WTC11 (cell line): Measurements from ENCODE around the gene ACBD6. TPM values are rescaled to one million over a fixed set of nuclear protein-coding genes. Genes with fewer than 3 reads are reported as not detected.

ENCODE experiments used
- ATAC-seq: fragments of 200-7000 bp; cut with Tn5 transposase; 2 replicates; pipeline ENCODE4 v1.10.0; 2021; ENCODE audit warnings: mild to moderate bottlenecking, moderate library complexity
- CTCF ChIA-PET: fragments of 300-600 bp; sonication (Branson Sonifier 250); formaldehyde crosslinking; loops from one replicate; lab custom pipeline; 2021; ENCODE audit warnings: antibody characterized with exemption; lab: Charles Lee
- POLR2A ChIA-PET: fragments of 350-600 bp; sonication (Branson Sonifier 250); formaldehyde crosslinking; loops from one replicate; lab custom pipeline; 2021; ENCODE audit warnings: antibody characterized with exemption; lab: Charles Lee
- DNase-seq: peaks from one replicate; pipeline ENCODE4 v3.0.0; 2021; ENCODE audit warnings: low spot score
- H3K27ac Mint-ChIP-seq: 2 replicates; pipeline ENCODE4 v1.8.0; 2021; ENCODE audit warnings: mixed read lengths
- H3K27me3 Mint-ChIP-seq: 2 replicates; pipeline ENCODE4 v1.8.0; 2021; ENCODE audit warnings: low read depth, mild to moderate bottlenecking, moderate library complexity, mixed read lengths
- H3K36me3 Mint-ChIP-seq: 2 replicates; pipeline ENCODE4 v1.8.0; 2021; ENCODE audit warnings: mixed read lengths
- H3K4me1 Mint-ChIP-seq: 2 replicates; pipeline ENCODE4 v1.8.0; 2022; ENCODE audit warnings: mixed read lengths
- H3K4me3 Mint-ChIP-seq: 2 replicates; pipeline ENCODE4 v1.8.0; 2021; ENCODE audit warnings: mild to moderate bottlenecking, moderate library complexity, mixed read lengths
- H3K9me3 Mint-ChIP-seq: 2 replicates; pipeline ENCODE4 v1.8.0; 2021; ENCODE audit warnings: mixed read lengths
- ATF6 ChIP-seq: sonication (generic); formaldehyde crosslinking; IDR thresholded peaks from 2 replicates; pipeline ENCODE4 v1.8.1; 2023; ENCODE audit warnings: mild to moderate bottlenecking, missing genetic modification reagents
- CDX4 ChIP-seq: fragments of 250-450 bp; sonication (Bioruptor Pico); IDR thresholded peaks from 2 replicates; pipeline ENCODE4 v1.9.0; 2021; ENCODE audit warnings: moderate library complexity, mild to moderate bottlenecking, inconsistent platforms, borderline replicate concordance
- CREB1 ChIP-seq: sonication (generic); formaldehyde crosslinking; IDR thresholded peaks from 2 replicates; pipeline ENCODE4 v1.8.0; 2023; ENCODE audit warnings: mild to moderate bottlenecking, missing genetic modification reagents
- CTCF ChIP-seq: fragments of 200-600 bp; IDR thresholded peaks from 2 replicates; pipeline ENCODE4 v1.8.0; 2022; ENCODE audit warnings: antibody characterized with exemption
- E2F1 ChIP-seq: sonication (generic); formaldehyde crosslinking; IDR thresholded peaks from 2 replicates; pipeline ENCODE4 v1.8.0; 2022; ENCODE audit warnings: mild to moderate bottlenecking, missing genetic modification reagents
- ELF4 ChIP-seq: sonication (generic); formaldehyde crosslinking; IDR thresholded peaks from 2 replicates; pipeline ENCODE4 v1.8.1; 2022; ENCODE audit warnings: low read depth, mild to moderate bottlenecking, moderate library complexity, missing genetic modification reagents
- ETV6 ChIP-seq: sonication (generic); formaldehyde crosslinking; IDR thresholded peaks from 2 replicates; pipeline ENCODE4 v1.8.1; 2022; ENCODE audit warnings: mild to moderate bottlenecking, missing genetic modification reagents
- GRHL2 ChIP-seq: fragments of 250-450 bp; sonication (Bioruptor Pico); IDR thresholded peaks from 2 replicates; pipeline ENCODE4 v1.8.0; 2022; ENCODE audit warnings: mild to moderate bottlenecking, moderate library complexity; ENCODE audit not compliant: insufficient replicate concordance, severe bottlenecking
- MXD4 ChIP-seq: fragments of 250-450 bp; sonication (Bioruptor Pico); IDR thresholded peaks from 2 replicates; pipeline ENCODE4 v1.8.0; 2021; ENCODE audit warnings: mild to moderate bottlenecking, moderate library complexity, borderline replicate concordance
- NFE2L1 ChIP-seq: sonication (generic); formaldehyde crosslinking; IDR thresholded peaks from 2 replicates; pipeline ENCODE4 v1.8.1; 2023; ENCODE audit warnings: missing genetic modification reagents
- NR3C1 ChIP-seq: sonication (generic); formaldehyde crosslinking; conservative IDR thresholded peaks from 2 replicates; pipeline ENCODE4 v1.8.1; 2023; ENCODE audit warnings: low read depth, mild to moderate bottlenecking, missing genetic modification reagents
- PREB ChIP-seq: sonication (generic); formaldehyde crosslinking; IDR thresholded peaks from 2 replicates; pipeline ENCODE4 v1.8.1; 2022; ENCODE audit warnings: mild to moderate bottlenecking, missing genetic modification reagents, moderate library complexity, borderline replicate concordance
- SMAD4 ChIP-seq: sonication (generic); formaldehyde crosslinking; IDR thresholded peaks from 2 replicates; pipeline ENCODE4 v1.8.0; 2022; ENCODE audit warnings: mild to moderate bottlenecking, missing genetic modification reagents
- ZBTB43 ChIP-seq: sonication (generic); formaldehyde crosslinking; IDR thresholded peaks from 2 replicates; pipeline ENCODE4 v1.8.1; 2023; ENCODE audit warnings: mild to moderate bottlenecking, missing genetic modification reagents
- ZNF671 ChIP-seq: fragments of 250-450 bp; sonication (Bioruptor Pico); IDR thresholded peaks from 2 replicates; pipeline ENCODE4 v1.8.0; 2021; ENCODE audit warnings: mild to moderate bottlenecking
- total RNA-seq: library from RNA; stranded (reverse); gene quantifications from 3 replicates; pipeline ENCODE4 v1.2.3, GENCODE V29; 2021
- TF ChIP-seq, protein P1 (sequence below): sonication (generic); formaldehyde crosslinking; IDR thresholded peaks from 2 replicates; pipeline ENCODE4 v1.8.0; 2022; ENCODE audit warnings: mild to moderate bottlenecking, missing genetic modification reagents
- TF ChIP-seq, protein P2 (sequence below): sonication (generic); formaldehyde crosslinking; IDR thresholded peaks from 2 replicates; pipeline ENCODE4 v1.8.1; 2023; ENCODE audit warnings: mild to moderate bottlenecking, missing genetic modification reagents, borderline replicate concordance
- TF ChIP-seq, protein P3 (sequence below): fragments of 250-450 bp; sonication (Bioruptor Pico); IDR thresholded peaks from 2 replicates; pipeline ENCODE4 v1.8.0; 2021; ENCODE audit warnings: mild to moderate bottlenecking

Gene ACBD6
- total RNA-seq, 1 experiment from 2014 or later = 53.5 TPM

DNA sequence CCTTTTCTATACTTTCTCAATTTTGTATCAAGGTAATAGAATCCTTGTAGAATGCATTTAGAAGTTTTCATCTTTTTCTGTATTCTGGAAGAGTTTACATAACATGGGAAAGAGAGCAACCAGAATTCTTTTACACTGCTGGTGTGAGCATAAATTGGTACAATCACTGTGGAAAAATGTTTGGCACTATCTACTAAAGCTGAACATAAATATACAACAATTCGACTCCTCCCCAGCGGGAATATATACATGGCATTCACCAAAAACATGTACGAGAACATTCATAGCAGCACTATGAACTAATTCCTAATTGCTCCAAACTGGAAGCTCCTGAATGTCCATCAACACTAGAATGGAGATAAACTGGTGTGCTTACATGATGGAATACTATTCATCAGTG lies 1.8 kb upstream of the ACBD6 start:
- CTCF ChIA-PET = no interaction called here
- H3K4me1 Mint-ChIP-seq = peaks cover 22% of the 10 kb centered on the region
- DNase-seq = no peak
- peaks cover 17% of the 10 kb centered on the region for H3K9me3 Mint-ChIP-seq
- peaks cover 23% of the 10 kb centered on the region for H3K36me3 Mint-ChIP-seq
- H3K4me3 Mint-ChIP-seq = no peak overlapping the region
- POLR2A ChIA-PET = no interaction called here
- peaks cover 16% of the 10 kb centered on the region for H3K27me3 Mint-ChIP-seq
- ATAC-seq = no peak
- no peak overlapping the region for H3K27ac Mint-ChIP-seq
- TF ChIP-seq E2F1 = no peak
- TF ChIP-seq, all 79 proteins: peak for 0

DNA sequence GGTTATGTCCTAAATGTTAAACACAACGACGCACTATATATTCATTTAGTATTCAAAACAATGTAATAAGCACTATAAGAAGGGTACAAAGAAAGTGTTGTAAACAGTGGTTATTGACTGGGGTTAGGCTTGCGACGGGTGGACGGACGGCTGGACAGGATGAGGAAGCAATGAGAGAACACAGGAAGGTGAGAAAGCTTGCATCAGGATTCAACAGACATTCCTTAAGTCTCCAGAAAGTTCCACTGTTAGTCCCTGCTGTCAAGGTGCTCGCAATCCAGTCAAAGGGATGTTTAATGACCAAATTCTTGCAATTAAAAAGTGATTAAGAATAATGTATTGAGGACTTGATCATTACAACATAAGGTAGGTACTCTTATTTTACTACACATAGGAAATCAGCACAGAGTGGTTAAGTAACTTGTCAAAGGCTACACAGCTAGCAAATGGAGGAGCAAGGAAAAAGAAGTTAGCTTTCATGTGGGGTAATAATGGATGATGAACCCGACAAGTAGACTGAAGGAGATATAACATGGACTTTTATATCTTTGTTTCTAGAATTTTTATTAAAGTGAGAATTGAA lies 994 bp upstream of the ACBD6 start:
- CTCF ChIA-PET = interaction anchor here (1.4 to 3.0 kb wide), 2 partner anchors 12 to 18 kb away, joined by 3 to 21 read pairs; no protein-coding TSS in a partner anchor
- H3K36me3 Mint-ChIP-seq = peaks cover 23% of the 10 kb centered on the region
- ATAC-seq = no peak
- TF ChIP-seq MXD4 (no peak), PREB (CRISPR knock-in tag) (no peak), ZBTB43 (no peak), ETV6 (CRISPR knock-in tag) (no peak), CDX4 (no peak), ZNF671 (no peak), ELF4 (CRISPR knock-in tag) (no peak), SMAD4 (CRISPR knock-in tag) (no peak), CREB1 (CRISPR knock-in tag) (no peak), NR3C1 (no peak), GRHL2 (CRISPR knock-in tag) (no peak), CTCF (no peak), NFE2L1 (CRISPR knock-in tag) (no peak), ATF6 (CRISPR knock-in tag) (no peak)
- TF ChIP-seq, protein P1, sequence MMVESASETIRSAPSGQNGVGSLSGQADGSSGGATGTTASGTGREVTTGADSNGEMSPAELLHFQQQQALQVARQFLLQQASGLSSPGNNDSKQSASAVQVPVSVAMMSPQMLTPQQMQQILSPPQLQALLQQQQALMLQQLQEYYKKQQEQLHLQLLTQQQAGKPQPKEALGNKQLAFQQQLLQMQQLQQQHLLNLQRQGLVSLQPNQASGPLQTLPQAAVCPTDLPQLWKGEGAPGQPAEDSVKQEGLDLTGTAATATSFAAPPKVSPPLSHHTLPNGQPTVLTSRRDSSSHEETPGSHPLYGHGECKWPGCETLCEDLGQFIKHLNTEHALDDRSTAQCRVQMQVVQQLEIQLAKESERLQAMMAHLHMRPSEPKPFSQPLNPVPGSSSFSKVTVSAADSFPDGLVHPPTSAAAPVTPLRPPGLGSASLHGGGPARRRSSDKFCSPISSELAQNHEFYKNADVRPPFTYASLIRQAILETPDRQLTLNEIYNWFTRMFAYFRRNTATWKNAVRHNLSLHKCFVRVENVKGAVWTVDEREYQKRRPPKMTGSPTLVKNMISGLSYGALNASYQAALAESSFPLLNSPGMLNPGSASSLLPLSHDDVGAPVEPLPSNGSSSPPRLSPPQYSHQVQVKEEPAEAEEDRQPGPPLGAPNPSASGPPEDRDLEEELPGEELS (CRISPR knock-in tag) = no peak
- TF ChIP-seq, protein P2, sequence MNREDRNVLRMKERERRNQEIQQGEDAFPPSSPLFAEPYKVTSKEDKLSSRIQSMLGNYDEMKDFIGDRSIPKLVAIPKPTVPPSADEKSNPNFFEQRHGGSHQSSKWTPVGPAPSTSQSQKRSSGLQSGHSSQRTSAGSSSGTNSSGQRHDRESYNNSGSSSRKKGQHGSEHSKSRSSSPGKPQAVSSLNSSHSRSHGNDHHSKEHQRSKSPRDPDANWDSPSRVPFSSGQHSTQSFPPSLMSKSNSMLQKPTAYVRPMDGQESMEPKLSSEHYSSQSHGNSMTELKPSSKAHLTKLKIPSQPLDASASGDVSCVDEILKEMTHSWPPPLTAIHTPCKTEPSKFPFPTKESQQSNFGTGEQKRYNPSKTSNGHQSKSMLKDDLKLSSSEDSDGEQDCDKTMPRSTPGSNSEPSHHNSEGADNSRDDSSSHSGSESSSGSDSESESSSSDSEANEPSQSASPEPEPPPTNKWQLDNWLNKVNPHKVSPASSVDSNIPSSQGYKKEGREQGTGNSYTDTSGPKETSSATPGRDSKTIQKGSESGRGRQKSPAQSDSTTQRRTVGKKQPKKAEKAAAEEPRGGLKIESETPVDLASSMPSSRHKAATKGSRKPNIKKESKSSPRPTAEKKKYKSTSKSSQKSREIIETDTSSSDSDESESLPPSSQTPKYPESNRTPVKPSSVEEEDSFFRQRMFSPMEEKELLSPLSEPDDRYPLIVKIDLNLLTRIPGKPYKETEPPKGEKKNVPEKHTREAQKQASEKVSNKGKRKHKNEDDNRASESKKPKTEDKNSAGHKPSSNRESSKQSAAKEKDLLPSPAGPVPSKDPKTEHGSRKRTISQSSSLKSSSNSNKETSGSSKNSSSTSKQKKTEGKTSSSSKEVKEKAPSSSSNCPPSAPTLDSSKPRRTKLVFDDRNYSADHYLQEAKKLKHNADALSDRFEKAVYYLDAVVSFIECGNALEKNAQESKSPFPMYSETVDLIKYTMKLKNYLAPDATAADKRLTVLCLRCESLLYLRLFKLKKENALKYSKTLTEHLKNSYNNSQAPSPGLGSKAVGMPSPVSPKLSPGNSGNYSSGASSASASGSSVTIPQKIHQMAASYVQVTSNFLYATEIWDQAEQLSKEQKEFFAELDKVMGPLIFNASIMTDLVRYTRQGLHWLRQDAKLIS (CRISPR knock-in tag) = no peak
- TF ChIP-seq, protein P3, sequence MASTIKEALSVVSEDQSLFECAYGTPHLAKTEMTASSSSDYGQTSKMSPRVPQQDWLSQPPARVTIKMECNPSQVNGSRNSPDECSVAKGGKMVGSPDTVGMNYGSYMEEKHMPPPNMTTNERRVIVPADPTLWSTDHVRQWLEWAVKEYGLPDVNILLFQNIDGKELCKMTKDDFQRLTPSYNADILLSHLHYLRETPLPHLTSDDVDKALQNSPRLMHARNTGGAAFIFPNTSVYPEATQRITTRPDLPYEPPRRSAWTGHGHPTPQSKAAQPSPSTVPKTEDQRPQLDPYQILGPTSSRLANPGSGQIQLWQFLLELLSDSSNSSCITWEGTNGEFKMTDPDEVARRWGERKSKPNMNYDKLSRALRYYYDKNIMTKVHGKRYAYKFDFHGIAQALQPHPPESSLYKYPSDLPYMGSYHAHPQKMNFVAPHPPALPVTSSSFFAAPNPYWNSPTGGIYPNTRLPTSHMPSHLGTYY (CRISPR knock-in tag) = no peak

More for the DNA sequence above, 994 bp upstream of the ACBD6 start:
- peak overlapping the region; percentile 93 for H3K4me3 Mint-ChIP-seq
- POLR2A ChIA-PET = interaction anchor here (0.9 to 1.3 kb wide), 2 partner anchors 350 to 410 kb away, joined by 3 read pairs; no protein-coding TSS in a partner anchor
- H3K9me3 Mint-ChIP-seq = peaks cover 13% of the 10 kb centered on the region
- H3K4me1 Mint-ChIP-seq = peaks cover 24% of the 10 kb centered on the region
- H3K27me3 Mint-ChIP-seq = peaks cover 16% of the 10 kb centered on the region
- H3K27ac Mint-ChIP-seq = no peak overlapping the region
- no peak for DNase-seq
